K562 (cell line): ENCODE results near the gene USH1G. TPM values are rescaled to one million over a fixed set of nuclear protein-coding genes. Genes with fewer than 3 reads are reported as not detected.

ENCODE experiments used
- ATF6 ChIP-seq: sonication (generic); formaldehyde crosslinking; IDR thresholded peaks from 2 replicates; pipeline ENCODE4 v1.4.0; 2020; ENCODE audit warnings: mild to moderate bottlenecking, missing genetic modification reagents
- GABPA ChIP-seq: fragments of 200-800 bp; sonication (Bioruptor generic); conservative IDR thresholded peaks from 2 replicates; pipeline ENCODE4 v1.6.1; 2016; ENCODE audit warnings: low read depth, missing genetic modification characterization, missing compliant biosample characterization
- HDAC3 ChIP-seq: fragments of 450-650 bp; IDR thresholded peaks from 2 replicates; pipeline ENCODE4 v1.6.1; 2018; ENCODE audit warnings: borderline replicate concordance, mild to moderate bottlenecking, moderate library complexity; ENCODE audit not compliant: partially characterized antibody
- IRF9 ChIP-seq: fragments of 450-650 bp; IDR thresholded peaks from 2 replicates; pipeline ENCODE4 v1.6.1; 2016; ENCODE audit warnings: missing biosample characterization, missing genetic modification characterization
- PCBP2 ChIP-seq: fragments of 200-400 bp; formaldehyde crosslinking; IDR thresholded peaks from 2 replicates; pipeline ENCODE4 v1.6.1; 2018; ENCODE audit warnings: low read length, low read depth, mild to moderate bottlenecking, moderate library complexity; ENCODE audit not compliant: poor library complexity, severe bottlenecking
- TAF1 ChIP-seq: IDR thresholded peaks from 2 replicates; pipeline ENCODE4 v1.6.1; 2011; ENCODE audit warnings: mild to moderate bottlenecking, low read length, moderate library complexity; ENCODE audit not compliant: insufficient read depth, control insufficient read depth, severe bottlenecking; ENCODE audit errors: extremely low read depth
- ZFP30 ChIP-seq: fragments of 250-450 bp; sonication (Bioruptor Pico); IDR thresholded peaks from 2 replicates; pipeline ENCODE4 v1.8.0; 2022; ENCODE audit warnings: moderate library complexity, mild to moderate bottlenecking, inconsistent platforms, borderline replicate concordance
- ZNF253 ChIP-seq: fragments of 250-450 bp; sonication (Bioruptor Pico); conservative IDR thresholded peaks from 2 replicates; pipeline ENCODE4 v1.6.1; 2021; ENCODE audit warnings: mild to moderate bottlenecking
- ZNF280A ChIP-seq: fragments of 450-650 bp; IDR thresholded peaks from 2 replicates; pipeline ENCODE4 v1.6.1; 2018; ENCODE audit warnings: mild to moderate bottlenecking, low read depth; ENCODE audit not compliant: partially characterized antibody
- ZNF318 ChIP-seq, 2 experiments: fragments of 450-650 bp; IDR thresholded peaks; 2 replicates each; pipeline ENCODE4 v1.6.1; 2016; ENCODE audit warnings: mild to moderate bottlenecking in 2 of 2, borderline replicate concordance in 1 of 2, low read depth in 1 of 2, moderate library complexity in 1 of 2
- polyA plus RNA-seq, 8 experiments: library from polyadenylated mRNA; depleted of rRNA in 4 of 8; stranded (reverse) in 5 of 8; unstranded in 3 of 8; fragments of >200 nt; fragmentation: Nextera tagmentation in 2 of 8; fragmentation: Illumina TruSeq in 1 of 8; extraction: Ambion mirVana in 2 of 8; extraction: Trizol in 1 of 8; gene quantifications; 2 replicates each; pipeline versions ENCODE4 v1.2.1 to v1.2.3, GENCODE V29; 2011 to 2014; ENCODE audit warnings: inconsistent platforms in 1 of 8, missing spikeins in 1 of 8
- total RNA-seq, 7 experiments: library from RNA; depleted of rRNA in 6 of 7; stranded (reverse); fragments of >200 nt in 6 of 7; fragmentation: Illumina TruSeq in 2 of 7; extraction: Trizol in 2 of 7; gene quantifications; 2 replicates each; pipeline versions ENCODE4 v1.2.1 to v1.2.3, GENCODE V29; 2011 to 2021; ENCODE audit warnings: low replicate concordance in 1 of 7

The USH1G gene
- total and polyA plus RNA-seq, 9 of the 15 experiments (the other 6 are each of a cell fraction or from before 2014, with no cell fraction given) = 0.22 to 1.00 (median 0.64) TPM; not detected in 2

GRCh38 chr17:74937064-74938051 is 14.3 kb upstream of the USH1G start (continued):
- TF ChIP-seq HDAC3 (no peak), ZNF280A (no peak), ZNF253 (CRISPR knock-in tag) (no peak), GABPA (tag) (no peak), ZFP30 (CRISPR knock-in tag) (no peak), PCBP2 (no peak), TAF1 (no peak), ZNF318 (IDR thresholded peaks at IDR 0.05; ENCODE audit: borderline replicate concordance in 1 of 2, low read depth in 1 of 2) (no peak), IRF9 (tag) (no peak), ATF6 (CRISPR knock-in tag) (no peak)
